Left lung (tissue), 10 donors: ENCODE data around the gene SYCE3. TPM values are rescaled to one million over a fixed set of nuclear protein-coding genes. Genes with fewer than 3 reads are reported as not detected.

ENCODE experiments used
- ATAC-seq: fragments of 200-7000 bp; cut with Tn5 transposase; one replicate; pipeline ENCODE4 v1.9.1; 2020; ENCODE audit warnings: moderate library complexity
- DNase-seq, 4 donors: peaks; one replicate each; pipeline ENCODE4 v3.0.0-alpha.2; 2013 to 2020
- H3K27ac ChIP-seq, 2 donors: fragments of 200-600 bp; sonication (generic) in 1 of 2; one replicate each; pipeline versions ENCODE4 v1.5.0 to v1.8.0; 2020 to 2021
- H3K27me3 ChIP-seq, 2 donors: fragments of 200-600 bp; sonication (generic) in 1 of 2; one replicate each; pipeline versions ENCODE4 v1.5.0 to v1.8.0; 2020 to 2021
- H3K36me3 ChIP-seq, 2 donors: fragments of 200-600 bp; sonication (generic) in 1 of 2; one replicate each; pipeline versions ENCODE4 v1.5.0 to v1.8.0; 2020 to 2021
- H3K4me1 ChIP-seq, 2 donors: fragments of 200-600 bp; one replicate each; pipeline ENCODE4 v1.8.0; 2021
- H3K4me3 ChIP-seq, 2 donors: fragments of 200-600 bp; sonication (generic) in 1 of 2; one replicate each; pipeline versions ENCODE4 v1.5.0 to v1.8.0; 2020 to 2021; ENCODE audit warnings: mild to moderate bottlenecking in 1 of 2
- H3K9me3 ChIP-seq, 2 donors: fragments of 200-600 bp; sonication (generic) in 1 of 2; one replicate each; pipeline versions ENCODE4 v1.5.0 to v1.8.0; 2020 to 2021
- CTCF ChIP-seq, 2 donors: fragments of 200-600 bp; sonication (generic) in 1 of 2; IDR thresholded peaks; one replicate each; pipeline versions ENCODE4 v1.5.0 to v1.8.0; 2021; ENCODE audit warnings: antibody characterized with exemption in 2 of 2
- intact Hi-C, 2 donors: fragments of 100-400 bp; cut with DNase I; formaldehyde crosslinking; loops; one replicate each; pipeline versions ENCODE4 v1.11.2 to v1.14.2; 2022
- polyA plus RNA-seq, 6 donors: library from polyadenylated mRNA; unstranded; fragments of 120-200 nt; gene quantifications; one replicate each; pipeline ENCODE4 v1.2.1, GENCODE V29; 2013; ENCODE audit not compliant: insufficient read length in 6 of 6
- total RNA-seq, 2 donors: library from RNA; stranded (reverse); fragmentation: NEBNext Ultra II Directional; extraction: Animal tissue kit (Norgen Biotek cat#: 25700); gene quantifications; one replicate each; pipeline ENCODE4 v1.2.1, GENCODE V29; 2021
- donor health status: DM: no; HTN: yes; CAD: no.
- donor health status: DM: no; HTN: no; CAD: no.

SYCE3 gene
- total and polyA plus RNA-seq, 8 donors = not detected

- Histone ChIP-seq H3K27ac (no peak overlapping the region), H3K36me3 (no peaks in the 10 kb centered on the region), H3K9me3 (no peaks in the 10 kb centered on the region), H3K4me3 (no peak overlapping the region), H3K4me1 (peaks cover 0 to 9% of the 10 kb centered on the region in 2 donors), H3K27me3 (no peaks in the 10 kb centered on the region)
- no peak for DNase-seq
- intact Hi-C loops = no loop called here
- ATAC-seq = no peak
- no peak for TF ChIP-seq CTCF (IDR thresholded peaks at IDR 0.05)
Observed at GRCh38 chr22:50587407-50587806, 24.7 kb upstream of the SYCE3 start.

GRCh38 chr22:50586416-50586815 lies 23.7 kb upstream of the SYCE3 start:
- TF ChIP-seq CTCF (IDR thresholded peaks at IDR 0.05) = no peak
- intact Hi-C loops = no loop called here
- Histone ChIP-seq H3K36me3 (no peaks in the 10 kb centered on the region), H3K4me1 (peaks cover 5 to 16% of the 10 kb centered on the region in 2 donors), H3K4me3 (no peak overlapping the region), H3K9me3 (no peaks in the 10 kb centered on the region), H3K27ac (no peak overlapping the region), H3K27me3 (no peaks in the 10 kb centered on the region)
- ATAC-seq (no peak), DNase-seq (no peak)

GRCh38 chr22:50585781-50586180 lies 23.1 kb upstream of the SYCE3 start:
- peaks cover 5 to 22% of the 10 kb centered on the region in 2 donors for H3K4me1 ChIP-seq
- no peak for TF ChIP-seq CTCF (IDR thresholded peaks at IDR 0.05)
- DNase-seq = no peak
- H3K36me3 ChIP-seq = peaks cover 0 to 5% of the 10 kb centered on the region in 2 donors
- H3K4me3 ChIP-seq = no peak overlapping the region
- H3K9me3 ChIP-seq = no peaks in the 10 kb centered on the region
- no peak overlapping the region for H3K27ac ChIP-seq
- no peak for ATAC-seq
- intact Hi-C loops = no loop called here
- no peaks in the 10 kb centered on the region for H3K27me3 ChIP-seq

GRCh38 chr22:50585238-50585637 lies 22.5 kb upstream of the SYCE3 start:
- H3K36me3 ChIP-seq = peaks cover 0 to 11% of the 10 kb centered on the region in 2 donors
- no peak for TF ChIP-seq CTCF (IDR thresholded peaks at IDR 0.05)
- peaks cover 5 to 25% of the 10 kb centered on the region in 2 donors for H3K4me1 ChIP-seq
- no peak overlapping the region for H3K4me3 ChIP-seq
- no peaks in the 10 kb centered on the region for H3K27me3 ChIP-seq
- ATAC-seq (no peak), DNase-seq (no peak)
- no peak overlapping the region for H3K27ac ChIP-seq
- no peaks in the 10 kb centered on the region for H3K9me3 ChIP-seq
- intact Hi-C loops = no loop called here

GRCh38 chr22:50584106-50585096 lies 21.7 kb upstream of the SYCE3 start:
- Histone ChIP-seq H3K9me3 (no peaks in the 10 kb centered on the region), H3K4me1 (peaks cover 5 to 25% of the 10 kb centered on the region in 2 donors), H3K27ac (no peak overlapping the region), H3K27me3 (no peaks in the 10 kb centered on the region), H3K36me3 (peaks cover 0 to 17% of the 10 kb centered on the region in 2 donors), H3K4me3 (no peak overlapping the region)
- DNase-seq (no peak), ATAC-seq (no peak)
- TF ChIP-seq CTCF (IDR thresholded peaks at IDR 0.05) = no peak
- intact Hi-C loops = no loop called here
